ENCODE measurements around the gene PCDHB13.
A peak's percentile ranks its signal among the peaks of the same experiment; 100 is the strongest.
"Not testable (repeated sequence)": the region's sequence is repeated elsewhere in the genome, so short reads cannot be mapped to it uniquely, and the experiment has no call there.

The PCDHB13 gene

DNA sequence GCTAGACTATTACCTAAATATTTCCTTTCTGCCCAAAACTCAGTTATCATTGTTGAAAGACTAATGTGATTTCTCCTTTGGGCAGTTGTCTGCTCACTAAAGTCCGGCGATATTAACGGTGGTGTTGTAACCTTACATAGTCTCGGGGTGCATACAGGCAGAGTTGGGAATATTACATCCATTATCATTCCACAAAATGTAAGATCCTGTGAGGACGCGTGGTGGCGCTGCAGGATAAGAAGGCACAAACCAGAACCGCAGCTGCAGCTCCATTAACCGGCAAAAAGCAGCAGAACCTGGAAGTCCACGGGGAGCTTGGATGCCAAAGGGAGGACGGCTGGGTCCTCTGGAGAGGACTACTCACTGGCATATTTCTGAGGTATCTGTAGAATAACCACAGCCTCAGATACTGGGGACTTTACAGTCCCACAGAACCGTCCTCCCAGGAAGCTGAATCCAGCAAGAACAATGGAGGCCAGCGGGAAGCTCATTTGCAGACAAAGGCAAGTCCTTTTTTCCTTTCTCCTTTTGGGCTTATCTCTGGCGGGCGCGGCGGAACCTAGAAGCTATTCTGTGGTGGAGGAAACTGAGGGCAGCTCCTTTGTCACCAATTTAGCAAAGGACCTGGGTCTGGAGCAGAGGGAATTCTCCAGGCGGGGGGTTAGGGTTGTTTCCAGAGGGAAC, at the start of gene PCDHB13:
TSS of gene PCDHB13 (plus strand) at position 264 of the 684 bp plus-strand sequence. CDS start at position 469, 205 bp downstream.
- not testable (repeated sequence) for H3K4me1 Mint-ChIP-seq; H3K27me3 Mint-ChIP-seq (ENCODE audit: low read depth, poor library complexity); H3K27ac Mint-ChIP-seq
- DNase-seq, result peak; percentile 36
- Mint-ChIP-seq H3K4me3 (peak within 1 kb of the TSS; percentile 52), H3K36me3 (ENCODE audit: low read depth) (peaks cover 73% of the 10 kb centered on the region), H3K9me3 (peaks cover 87% of the 10 kb centered on the region)
- TF ChIP-seq, protein P1, sequence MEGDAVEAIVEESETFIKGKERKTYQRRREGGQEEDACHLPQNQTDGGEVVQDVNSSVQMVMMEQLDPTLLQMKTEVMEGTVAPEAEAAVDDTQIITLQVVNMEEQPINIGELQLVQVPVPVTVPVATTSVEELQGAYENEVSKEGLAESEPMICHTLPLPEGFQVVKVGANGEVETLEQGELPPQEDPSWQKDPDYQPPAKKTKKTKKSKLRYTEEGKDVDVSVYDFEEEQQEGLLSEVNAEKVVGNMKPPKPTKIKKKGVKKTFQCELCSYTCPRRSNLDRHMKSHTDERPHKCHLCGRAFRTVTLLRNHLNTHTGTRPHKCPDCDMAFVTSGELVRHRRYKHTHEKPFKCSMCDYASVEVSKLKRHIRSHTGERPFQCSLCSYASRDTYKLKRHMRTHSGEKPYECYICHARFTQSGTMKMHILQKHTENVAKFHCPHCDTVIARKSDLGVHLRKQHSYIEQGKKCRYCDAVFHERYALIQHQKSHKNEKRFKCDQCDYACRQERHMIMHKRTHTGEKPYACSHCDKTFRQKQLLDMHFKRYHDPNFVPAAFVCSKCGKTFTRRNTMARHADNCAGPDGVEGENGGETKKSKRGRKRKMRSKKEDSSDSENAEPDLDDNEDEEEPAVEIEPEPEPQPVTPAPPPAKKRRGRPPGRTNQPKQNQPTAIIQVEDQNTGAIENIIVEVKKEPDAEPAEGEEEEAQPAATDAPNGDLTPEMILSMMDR (IDR thresholded peaks at IDR 0.05), result peak; percentile 9

DNA sequence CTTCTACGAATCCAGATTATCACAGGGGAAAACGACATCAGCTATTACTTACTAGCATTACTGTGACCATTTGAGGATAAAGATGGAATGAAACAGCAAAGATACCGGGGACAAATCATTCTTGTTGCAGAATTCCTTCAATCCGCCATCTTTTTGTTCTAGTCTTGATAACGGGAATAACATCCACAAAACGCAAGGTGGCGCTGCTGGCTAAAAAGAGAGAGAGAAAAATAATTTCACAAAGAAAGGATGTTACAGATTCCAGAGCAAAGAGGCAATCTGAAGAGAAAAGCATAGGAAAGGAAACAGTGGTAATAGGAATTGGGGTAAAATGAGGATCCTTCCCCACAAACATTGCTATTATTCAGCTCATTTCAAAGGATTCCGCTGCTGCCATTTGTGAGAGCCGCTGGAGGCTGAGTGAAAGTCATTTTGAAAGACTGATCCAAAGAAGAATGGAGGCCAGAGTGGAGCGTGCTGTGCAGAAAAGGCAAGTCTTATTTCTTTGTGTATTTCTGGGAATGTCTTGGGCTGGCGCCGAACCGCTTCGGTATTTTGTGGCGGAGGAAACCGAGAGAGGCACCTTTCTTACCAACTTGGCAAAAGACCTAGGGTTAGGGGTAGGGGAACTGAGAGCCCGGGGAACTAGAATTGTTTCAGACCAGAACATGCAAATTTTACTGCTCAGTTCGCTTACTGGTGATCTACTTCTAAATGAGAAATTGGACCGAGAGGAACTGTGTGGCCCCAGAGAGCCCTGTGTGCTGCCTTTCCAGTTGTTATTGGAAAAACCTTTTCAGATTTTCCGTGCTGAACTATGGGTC, 41.1 kb upstream of the PCDHB13 start, which contains the start of gene PCDHB7:
TSS of gene PCDHB7 (plus strand) at position 264 of the 824 bp plus-strand sequence. CDS start at position 456, 192 bp downstream.
- peak; percentile 29 for DNase-seq
- H3K36me3 Mint-ChIP-seq (ENCODE audit: low read depth), result peaks cover 28% of the 10 kb centered on the region
- no peak within 1 kb of the TSS for H3K27ac Mint-ChIP-seq
- H3K9me3 Mint-ChIP-seq, result peaks cover 55% of the 10 kb centered on the region
- H3K4me3 Mint-ChIP-seq, result no peak within 1 kb of the TSS
- H3K4me1 Mint-ChIP-seq, result no peaks in the 10 kb centered on the region
- TF ChIP-seq, protein P1 (IDR thresholded peaks at IDR 0.05), result peak; percentile 24
- H3K27me3 Mint-ChIP-seq (ENCODE audit: low read depth, poor library complexity), result no peaks in the 10 kb centered on the region

DNA sequence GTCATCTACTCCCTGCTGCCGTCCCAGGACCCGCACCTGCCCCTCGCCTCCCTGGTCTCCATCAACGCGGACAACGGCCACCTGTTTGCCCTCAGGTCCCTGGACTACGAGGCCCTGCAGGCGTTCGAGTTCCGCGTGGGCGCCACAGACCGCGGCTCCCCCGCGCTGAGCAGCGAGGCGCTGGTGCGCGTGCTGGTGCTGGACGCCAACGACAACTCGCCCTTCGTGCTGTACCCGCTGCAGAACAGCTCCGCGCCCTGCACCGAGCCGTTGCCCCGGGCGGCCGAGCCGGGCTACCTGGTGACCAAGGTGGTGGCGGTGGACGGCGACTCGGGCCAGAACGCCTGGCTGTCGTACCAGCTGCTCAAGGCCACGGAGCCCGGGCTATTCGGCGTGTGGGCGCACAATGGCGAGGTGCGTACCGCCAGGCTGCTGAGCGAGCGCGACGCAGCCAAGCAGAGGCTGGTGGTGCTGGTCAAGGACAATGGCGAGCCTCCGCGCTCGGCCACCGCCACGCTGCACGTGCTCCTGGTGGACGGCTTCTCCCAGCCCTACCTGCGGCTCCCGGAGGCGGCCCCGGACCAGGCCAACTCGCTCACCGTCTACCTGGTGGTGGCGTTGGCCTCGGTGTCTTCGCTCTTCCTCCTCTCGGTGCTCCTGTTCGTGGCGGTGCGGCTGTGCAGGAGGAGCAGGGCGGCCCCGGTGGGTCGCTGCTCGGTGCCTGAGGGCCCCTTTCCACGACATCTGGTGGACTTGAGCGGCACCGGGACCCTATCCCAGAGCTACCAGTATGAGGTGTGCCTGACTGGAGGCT, 39.2 kb upstream of the PCDHB13 start:
- H3K4me3 Mint-ChIP-seq; DNase-seq; H3K27ac Mint-ChIP-seq; H3K27me3 Mint-ChIP-seq (ENCODE audit: low read depth, poor library complexity); H3K4me1 Mint-ChIP-seq: not testable (repeated sequence)
- peaks cover 17% of the 10 kb centered on the region for H3K36me3 Mint-ChIP-seq (ENCODE audit: low read depth)
- peaks cover 38% of the 10 kb centered on the region for H3K9me3 Mint-ChIP-seq

DNA sequence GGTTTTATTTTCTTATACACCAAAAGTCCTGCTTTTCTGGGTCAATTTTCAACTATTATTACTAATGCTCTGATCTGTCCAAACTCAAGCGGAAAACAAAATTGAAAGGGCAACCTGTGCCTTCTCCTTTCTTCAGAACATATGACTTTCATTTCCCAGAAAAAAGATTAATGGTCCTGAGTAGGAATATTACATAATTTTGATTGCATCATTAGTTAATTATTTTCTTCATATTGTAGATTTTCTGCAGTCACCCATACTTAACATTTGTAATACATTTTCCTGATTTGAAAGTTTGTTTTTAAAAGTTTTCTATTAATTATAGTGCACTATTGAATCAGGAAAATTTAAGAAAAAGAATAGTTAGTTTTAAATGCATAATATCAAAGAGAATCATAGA, 37.8 kb upstream of the PCDHB13 start:
- peaks cover 38% of the 10 kb centered on the region for H3K9me3 Mint-ChIP-seq
- H3K4me1 Mint-ChIP-seq, result no peaks in the 10 kb centered on the region
- H3K36me3 Mint-ChIP-seq (ENCODE audit: low read depth), result peaks cover 15% of the 10 kb centered on the region
- DNase-seq, result no peak
- TF ChIP-seq, protein P1 (IDR thresholded peaks at IDR 0.05), result no peak
- no peak overlapping the region for H3K27ac Mint-ChIP-seq
- no peak overlapping the region for H3K4me3 Mint-ChIP-seq
- no peaks in the 10 kb centered on the region for H3K27me3 Mint-ChIP-seq (ENCODE audit: low read depth, poor library complexity)

DNA sequence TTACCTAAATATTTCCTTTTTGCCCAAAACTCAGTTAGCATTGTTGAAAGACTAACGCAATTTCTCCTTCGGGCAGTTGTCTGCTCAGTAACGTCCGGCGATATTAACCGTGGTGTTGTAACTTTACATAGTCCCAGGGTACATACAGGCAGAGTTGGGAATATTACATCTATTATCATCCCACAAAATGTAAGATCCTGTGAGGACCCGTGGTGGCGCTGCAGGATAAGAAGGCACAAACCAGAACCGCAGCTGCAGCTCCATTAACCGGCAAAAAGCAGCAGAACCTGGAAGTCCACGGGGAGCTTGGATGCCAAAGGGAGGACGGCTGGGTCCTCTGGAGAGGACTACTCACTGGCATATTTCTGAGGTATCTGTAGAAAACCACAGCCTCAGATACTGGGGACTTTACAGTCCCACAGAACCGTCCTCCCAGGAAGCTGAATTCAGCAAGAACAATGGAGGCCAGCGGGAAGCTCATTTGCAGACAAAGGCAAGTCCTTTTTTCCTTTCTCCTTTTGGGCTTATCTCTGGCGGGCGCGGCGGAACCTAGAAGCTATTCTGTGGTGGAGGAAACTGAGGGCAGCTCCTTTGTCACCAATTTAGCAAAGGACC, 36.0 kb upstream of the PCDHB13 start, which contains the start of gene PCDHB8:
TSS of gene PCDHB8 (plus strand) at position 214 of the 615 bp plus-strand sequence. CDS start at position 459, 245 bp downstream.
- H3K27ac Mint-ChIP-seq; DNase-seq; H3K27me3 Mint-ChIP-seq (ENCODE audit: low read depth, poor library complexity); H3K4me3 Mint-ChIP-seq; H3K4me1 Mint-ChIP-seq: not testable (repeated sequence)
- Mint-ChIP-seq H3K36me3 (ENCODE audit: low read depth) (peaks cover 17% of the 10 kb centered on the region), H3K9me3 (peaks cover 38% of the 10 kb centered on the region)

DNA sequence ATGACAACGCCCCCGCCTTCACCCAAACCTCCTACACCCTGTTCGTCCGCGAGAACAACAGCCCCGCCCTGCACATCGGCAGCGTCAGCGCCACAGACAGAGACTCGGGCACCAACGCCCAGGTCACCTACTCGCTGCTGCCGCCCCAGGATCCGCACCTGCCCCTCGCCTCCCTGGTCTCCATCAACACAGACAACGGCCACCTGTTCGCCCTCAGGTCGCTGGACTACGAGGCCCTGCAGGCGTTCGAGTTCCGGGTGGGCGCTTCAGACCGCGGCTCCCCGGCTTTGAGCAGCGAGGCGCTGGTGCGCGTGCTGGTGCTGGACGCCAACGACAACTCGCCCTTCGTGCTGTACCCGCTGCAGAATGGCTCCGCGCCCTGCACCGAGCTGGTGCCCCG, 34.3 kb upstream of the PCDHB13 start:
- DNase-seq; H3K27ac Mint-ChIP-seq; H3K4me3 Mint-ChIP-seq; H3K27me3 Mint-ChIP-seq (ENCODE audit: low read depth, poor library complexity); H3K4me1 Mint-ChIP-seq: not testable (repeated sequence)
- H3K9me3 Mint-ChIP-seq, result peaks cover 35% of the 10 kb centered on the region
- H3K36me3 Mint-ChIP-seq (ENCODE audit: low read depth), result peaks cover 19% of the 10 kb centered on the region

DNA sequence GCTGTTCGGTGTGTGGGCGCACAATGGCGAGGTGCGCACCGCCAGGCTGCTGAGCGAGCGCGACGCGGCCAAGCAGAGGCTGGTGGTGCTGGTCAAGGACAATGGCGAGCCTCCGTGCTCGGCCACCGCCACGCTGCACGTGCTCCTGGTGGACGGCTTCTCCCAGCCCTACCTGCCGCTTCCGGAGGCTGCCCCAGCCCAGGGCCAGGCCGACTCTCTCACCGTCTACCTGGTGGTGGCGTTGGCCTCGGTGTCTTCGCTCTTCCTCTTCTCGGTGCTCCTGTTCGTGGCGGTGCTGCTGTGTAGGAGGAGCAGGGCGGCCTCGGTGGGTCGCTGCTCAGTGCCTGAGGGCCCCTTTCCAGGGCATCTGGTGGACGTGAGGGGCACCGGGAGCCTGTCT, 33.8 kb upstream of the PCDHB13 start:
- H3K27ac Mint-ChIP-seq; H3K27me3 Mint-ChIP-seq (ENCODE audit: low read depth, poor library complexity); H3K4me3 Mint-ChIP-seq; DNase-seq; H3K4me1 Mint-ChIP-seq: not testable (repeated sequence)
- Mint-ChIP-seq H3K36me3 (ENCODE audit: low read depth) (peaks cover 24% of the 10 kb centered on the region), H3K9me3 (peaks cover 40% of the 10 kb centered on the region)

All from nephron progenitor cell (in vitro differentiated cells).